Thoracic aorta (tissue), 2 donors: ENCODE results near the gene DNPH1. TPM values are rescaled to one million over a fixed set of nuclear protein-coding genes. Genes with fewer than 3 reads are reported as not detected.
A peak's percentile ranks its signal among the peaks of the same experiment; 100 is the strongest.

ENCODE experiments used
- ATAC-seq: fragments of 150-250 bp; one replicate; pipeline ENCODE4 v1.8.0; 2017; ENCODE audit warnings: low read depth; ENCODE audit not compliant: insufficient number of reproducible peaks, low FRiP score
- DNase-seq: peaks from one replicate; pipeline ENCODE4 v3.0.0-alpha.2; 2020; ENCODE audit warnings: low spot score
- H3K27ac ChIP-seq, 2 donors: fragments of 200-600 bp; sonication (generic); 1 replicate in 1 of 2; 2 replicates in 1 of 2; pipeline ENCODE4 v1.5.1; 2016; ENCODE audit warnings: mild to moderate bottlenecking in 2 of 2, moderate library complexity in 2 of 2
- H3K27me3 ChIP-seq: fragments of 200-600 bp; sonication (generic); replicated peaks from 2 replicates; pipeline ENCODE4 v1.6.0; 2016; ENCODE audit warnings: mild to moderate bottlenecking; ENCODE audit not compliant: insufficient read depth
- H3K36me3 ChIP-seq: fragments of 200-600 bp; sonication (generic); one replicate; pipeline ENCODE4 v1.5.1; 2016
- H3K4me1 ChIP-seq, 2 donors: fragments of 200-600 bp; sonication (generic); 1 replicate in 1 of 2; 2 replicates in 1 of 2; pipeline versions ENCODE4 v1.5.1 to v1.6.0; 2016; ENCODE audit warnings: low read depth in 2 of 2, mild to moderate bottlenecking in 1 of 2; ENCODE audit not compliant: control insufficient read depth in 1 of 2
- H3K4me3 ChIP-seq: fragments of 200-600 bp; sonication (generic); 2 replicates; pipeline ENCODE4 v1.5.1; 2016; ENCODE audit warnings: mild to moderate bottlenecking
- H3K9me3 ChIP-seq: fragments of 200-600 bp; sonication (generic); 2 replicates; pipeline ENCODE4 v1.5.1; 2016
- CTCF ChIP-seq: fragments of 200-600 bp; sonication (generic); IDR thresholded peaks from one replicate; pipeline ENCODE4 v1.5.1; 2019; ENCODE audit warnings: antibody characterized with exemption
- total RNA-seq, 2 donors: library from RNA; depleted of rRNA; stranded (reverse); fragments of >200 nt; gene quantifications; one replicate each; pipeline versions ENCODE4 v1.1.0 to v1.2.3, GENCODE V29; 2016

The DNPH1 gene
- total RNA-seq, 2 donors from 2014 or later, result 16.7 to 54.7 TPM

- Histone ChIP-seq H3K27me3 (no peaks in the 10 kb centered on the region), H3K4me1 (peaks cover 6 to 25% of the 10 kb centered on the region in 2 donors), H3K9me3 (no peaks in the 10 kb centered on the region), H3K36me3 (no peaks in the 10 kb centered on the region), H3K4me3 (no peak overlapping the region), H3K27ac (no peak overlapping the region)
- DNase-seq, result no peak
- no peak for TF ChIP-seq CTCF
- no peak for ATAC-seq
Measured at GRCh38 chr6:43273707-43274106, 44.4 kb upstream of the DNPH1 start.

- ATAC-seq (no peak), DNase-seq (no peak)
- Histone ChIP-seq H3K27me3 (no peaks in the 10 kb centered on the region), H3K27ac (no peak overlapping the region), H3K4me3 (no peak overlapping the region), H3K4me1 (peaks cover 6 to 34% of the 10 kb centered on the region in 2 donors), H3K36me3 (no peaks in the 10 kb centered on the region), H3K9me3 (no peaks in the 10 kb centered on the region)
- TF ChIP-seq CTCF, result no peak
Measured at GRCh38 chr6:43271944-43272343, 42.7 kb upstream of the DNPH1 start.

GRCh38 chr6:43271103-43271815 lies 42.0 kb upstream of the DNPH1 start:
- TF ChIP-seq CTCF, result no peak
- ATAC-seq (no peak), DNase-seq (no peak)
- Histone ChIP-seq H3K36me3 (no peaks in the 10 kb centered on the region), H3K4me3 (no peak overlapping the region), H3K27me3 (no peaks in the 10 kb centered on the region), H3K27ac (no peak overlapping the region), H3K4me1 (peaks cover 6 to 34% of the 10 kb centered on the region in 2 donors), H3K9me3 (no peaks in the 10 kb centered on the region)

- Histone ChIP-seq H3K27ac (no peak overlapping the region), H3K4me3 (peak overlapping the region; percentile 66), H3K4me1 (peaks cover 6 to 21% of the 10 kb centered on the region in 2 donors), H3K9me3 (no peaks in the 10 kb centered on the region), H3K27me3 (no peaks in the 10 kb centered on the region), H3K36me3 (no peaks in the 10 kb centered on the region)
- DNase-seq (no peak), ATAC-seq (no peak)
- no peak for TF ChIP-seq CTCF
Measured at GRCh38 chr6:43269273-43270007, 40.2 kb upstream of the DNPH1 start.

GRCh38 chr6:43268782-43269272 lies 39.5 kb upstream of the DNPH1 start:
- no peak for ATAC-seq
- no peak for TF ChIP-seq CTCF
- Histone ChIP-seq H3K27me3 (no peaks in the 10 kb centered on the region), H3K4me1 (peaks cover 6 to 21% of the 10 kb centered on the region in 2 donors), H3K9me3 (no peaks in the 10 kb centered on the region), H3K36me3 (no peaks in the 10 kb centered on the region), H3K4me3 (no peak overlapping the region), H3K27ac (no peak overlapping the region)
- DNase-seq, result no peak
